ENCODE data around the gene NUCB1.

NUCB1 gene

GRCh38 chr19:48872884-48873475, 27.1 kb upstream of the NUCB1 start:
- peak overlapping the region; percentile 94 for H3K4me3 ChIP-seq (ENCODE audit: low read depth, low read length)
- peak; percentile 90 for DNase-seq (ENCODE audit: low read depth)
- TF ChIP-seq, protein P1, sequence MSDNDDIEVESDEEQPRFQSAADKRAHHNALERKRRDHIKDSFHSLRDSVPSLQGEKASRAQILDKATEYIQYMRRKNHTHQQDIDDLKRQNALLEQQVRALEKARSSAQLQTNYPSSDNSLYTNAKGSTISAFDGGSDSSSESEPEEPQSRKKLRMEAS (IDR thresholded peaks at IDR 0.05; ENCODE audit: low read depth, low read length): peak; percentile 68
- TF ChIP-seq CTCF (IDR thresholded peaks at IDR 0.05; ENCODE audit: low read depth, low read length) (no peak), MYC (IDR thresholded peaks at IDR 0.05; ENCODE audit: low read depth, low read length) (peak; percentile 69), POLR2A (IDR thresholded peaks at IDR 0.05; ENCODE audit: extremely low read depth, insufficient read length) (no peak)

GRCh38 chr19:48873476-48874302, 26.4 kb upstream of the NUCB1 start:
- peak; percentile 55 for DNase-seq (ENCODE audit: low read depth)
- TF ChIP-seq CTCF (IDR thresholded peaks at IDR 0.05; ENCODE audit: low read depth, low read length) (no peak), MYC (IDR thresholded peaks at IDR 0.05; ENCODE audit: low read depth, low read length) (no peak), POLR2A (IDR thresholded peaks at IDR 0.05; ENCODE audit: extremely low read depth, insufficient read length) (no peak)
- TF ChIP-seq, protein P1 (IDR thresholded peaks at IDR 0.05; ENCODE audit: low read depth, low read length): no peak
- peak overlapping the region; percentile 94 for H3K4me3 ChIP-seq (ENCODE audit: low read depth, low read length)

DNA sequence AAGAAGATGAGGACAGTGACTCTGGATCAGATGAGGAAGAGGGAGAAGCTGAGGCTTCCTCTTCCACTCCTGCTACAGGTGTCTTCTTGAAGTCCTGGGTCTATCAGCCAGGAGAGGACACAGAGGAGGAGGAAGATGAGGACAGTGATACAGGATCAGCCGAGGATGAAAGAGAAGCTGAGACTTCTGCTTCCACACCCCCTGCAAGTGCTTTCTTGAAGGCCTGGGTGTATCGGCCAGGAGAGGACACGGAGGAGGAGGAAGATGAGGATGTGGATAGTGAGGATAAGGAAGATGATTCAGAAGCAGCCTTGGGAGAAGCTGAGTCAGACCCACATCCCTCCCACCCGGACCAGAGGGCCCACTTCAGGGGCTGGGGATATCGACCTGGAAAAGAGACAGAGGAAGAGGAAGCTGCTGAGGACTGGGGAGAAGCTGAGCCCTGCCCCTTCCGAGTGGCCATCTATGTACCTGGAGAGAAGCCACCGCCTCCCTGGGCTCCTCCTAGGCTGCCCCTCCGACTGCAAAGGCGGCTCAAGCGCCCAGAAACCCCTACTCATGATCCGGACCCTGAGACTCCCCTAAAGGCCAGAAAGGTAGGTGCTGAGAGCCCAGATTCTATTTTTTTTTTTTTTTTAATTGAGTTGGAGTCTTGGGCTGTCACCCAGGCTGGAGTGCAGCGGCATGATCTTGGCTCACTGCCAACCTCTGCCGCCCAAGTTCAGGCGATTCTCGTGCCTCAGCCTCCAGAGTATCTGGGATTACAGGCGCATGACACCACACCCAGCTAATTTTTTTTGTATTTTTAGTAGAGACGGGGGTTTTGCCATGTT, 25.6 kb upstream of the NUCB1 start:
- H3K4me3 ChIP-seq (ENCODE audit: low read depth, low read length): peak overlapping the region; percentile 94
- peak; percentile 28 for DNase-seq (ENCODE audit: low read depth)
- TF ChIP-seq CTCF (IDR thresholded peaks at IDR 0.05; ENCODE audit: low read depth, low read length) (no peak), MYC (IDR thresholded peaks at IDR 0.05; ENCODE audit: low read depth, low read length) (no peak), POLR2A (IDR thresholded peaks at IDR 0.05; ENCODE audit: extremely low read depth, insufficient read length) (no peak)
- TF ChIP-seq, protein P1 (IDR thresholded peaks at IDR 0.05; ENCODE audit: low read depth, low read length): no peak

DNA sequence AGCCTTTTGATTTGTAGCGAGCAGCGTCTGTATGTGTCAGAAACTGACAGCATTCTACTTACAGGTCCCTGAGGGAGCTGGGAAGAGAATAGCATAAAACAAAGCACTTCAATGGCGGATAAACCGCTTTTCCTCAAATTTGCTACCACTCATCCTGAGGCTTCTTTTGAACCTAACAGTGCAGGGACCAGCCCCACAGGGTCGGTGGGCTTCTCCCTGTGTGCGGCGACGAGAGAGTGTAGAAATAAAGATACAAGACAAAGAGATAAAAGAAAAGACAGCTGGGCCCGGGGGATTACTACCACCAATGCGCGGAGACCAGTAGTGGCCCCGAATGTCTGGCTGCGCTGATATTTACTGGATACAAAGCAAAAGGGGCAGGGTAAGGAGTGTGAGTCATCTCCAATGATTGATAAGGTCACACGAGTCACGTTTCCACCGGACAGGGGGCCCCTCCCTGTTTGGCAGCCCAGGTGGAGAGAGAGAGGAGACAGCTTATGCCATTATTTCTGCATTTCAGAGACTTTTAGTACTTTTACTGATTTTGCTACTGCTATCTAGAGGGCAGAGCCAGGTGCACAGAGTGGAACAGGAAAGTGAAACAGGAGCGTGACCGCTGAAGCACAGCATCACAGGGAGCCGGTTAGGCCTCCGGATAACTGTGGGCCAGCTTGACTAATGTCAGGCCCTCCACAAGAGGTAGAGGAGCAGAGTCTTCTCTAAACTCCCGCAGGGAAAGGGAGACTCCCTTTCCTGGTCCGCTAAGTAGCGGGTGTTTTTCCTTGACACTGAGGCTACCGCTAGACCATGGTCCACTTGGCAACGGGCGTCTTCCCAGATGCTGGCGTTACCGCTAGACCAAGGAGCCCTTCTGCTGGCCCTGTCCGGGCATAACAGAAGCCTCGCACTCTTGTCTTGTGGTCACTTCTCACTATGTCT, 23.8 kb upstream of the NUCB1 start:
- DNase-seq (ENCODE audit: low read depth): peak; percentile 44
- peak overlapping the region; percentile 94 for H3K4me3 ChIP-seq (ENCODE audit: low read depth, low read length)

- H3K4me3 ChIP-seq (ENCODE audit: low read depth, low read length): no peak overlapping the region
Observed at GRCh38 chr19:48877855-48878195, 22.3 kb upstream of the NUCB1 start.

More at GRCh38 chr19:48877855-48878195, 22.3 kb upstream of the NUCB1 start:
- no peak for TF ChIP-seq POLR2A (IDR thresholded peaks at IDR 0.05; ENCODE audit: extremely low read depth, insufficient read length)
- TF ChIP-seq MYC (IDR thresholded peaks at IDR 0.05; ENCODE audit: low read depth, low read length): no peak
- TF ChIP-seq, protein P1 (IDR thresholded peaks at IDR 0.05; ENCODE audit: low read depth, low read length): no peak
- TF ChIP-seq CTCF (IDR thresholded peaks at IDR 0.05; ENCODE audit: low read depth, low read length): no peak
- DNase-seq (ENCODE audit: low read depth): no peak
